Measurements from ENCODE around the gene PPP3CB. TPM values are rescaled to one million over a fixed set of nuclear protein-coding genes. Genes with fewer than 3 reads are reported as not detected.
A peak's percentile ranks its signal among the peaks of the same experiment; 100 is the strongest.

PPP3CB gene
- total RNA-seq = 10 to 100 TPM; 10.9 to 13.6 (median 13.5) TPM
- long read RNA-seq, partial matches to known transcripts = 0 of 1 reads
- long read RNA-seq, other reads (novel, unspliced or antisense) = 1 of 1 reads

DNA sequence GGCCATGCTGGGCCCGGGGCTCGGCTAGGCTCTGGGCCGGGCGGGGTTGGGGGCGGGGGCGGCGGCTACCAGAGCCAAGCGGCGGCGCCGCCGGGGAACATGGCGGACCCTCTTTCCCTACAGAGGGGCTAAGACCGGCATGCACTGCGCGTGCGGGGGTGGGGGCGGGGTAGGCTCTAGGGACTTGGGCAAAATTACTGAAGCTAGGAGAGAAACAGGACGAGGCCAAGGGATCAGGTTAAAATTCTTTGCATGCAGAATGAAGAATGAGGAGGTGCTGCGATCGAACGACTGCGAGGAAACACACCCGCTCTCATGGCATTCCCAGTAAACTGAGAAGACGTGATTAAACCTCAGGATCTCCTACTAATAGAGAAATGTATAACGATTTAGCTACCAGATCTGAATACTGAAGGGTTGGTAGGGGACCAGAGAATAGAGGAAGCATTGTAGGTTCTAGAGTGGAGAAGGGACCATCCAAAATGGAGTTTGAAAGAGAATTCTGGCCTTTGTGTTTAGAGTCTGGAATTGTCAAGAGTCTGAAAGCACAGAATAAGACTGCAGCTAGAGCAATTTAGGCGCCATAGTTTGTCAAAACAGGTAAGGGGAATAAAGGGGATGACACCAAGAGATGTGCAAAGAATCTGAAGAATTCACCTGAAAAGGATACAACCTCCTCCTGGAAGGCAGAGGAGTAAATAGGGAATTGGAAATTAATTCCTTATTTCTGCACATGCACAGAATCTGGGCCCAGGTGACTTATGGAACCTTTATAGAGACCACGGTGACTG is at the start of gene PPP3CB:
TSS of gene PPP3CB (minus strand) at position 141 of the 791 bp plus-strand sequence. CDS start at position 6, 135 bp downstream.
- DNase-seq (peak; percentile 91 to 92 (median 92)), ATAC-seq (peak; percentile 82 to 88 (median 84))
- Histone ChIP-seq H3K4me1 (peaks cover 0 to 18% (median 9%) of the 10 kb centered on the region in 4 donors), H3K36me3 (no peaks in the 10 kb centered on the region), H3K4me3 (peak within 1 kb of the TSS; percentile 73 to 91 (median 85)), H3K27me3 (no peaks in the 10 kb centered on the region), H3K27ac (peak within 1 kb of the TSS; percentile 77 to 90 (median 83)), H3K9me3 (no peaks in the 10 kb centered on the region)
- intact Hi-C loops (cut with DNase I) = loop anchor here in 1 of 2 donors (10.0 kb wide), 1 partner anchor 81 kb away; the partner anchor contains the start of gene ANXA7
- TF ChIP-seq, protein P1, sequence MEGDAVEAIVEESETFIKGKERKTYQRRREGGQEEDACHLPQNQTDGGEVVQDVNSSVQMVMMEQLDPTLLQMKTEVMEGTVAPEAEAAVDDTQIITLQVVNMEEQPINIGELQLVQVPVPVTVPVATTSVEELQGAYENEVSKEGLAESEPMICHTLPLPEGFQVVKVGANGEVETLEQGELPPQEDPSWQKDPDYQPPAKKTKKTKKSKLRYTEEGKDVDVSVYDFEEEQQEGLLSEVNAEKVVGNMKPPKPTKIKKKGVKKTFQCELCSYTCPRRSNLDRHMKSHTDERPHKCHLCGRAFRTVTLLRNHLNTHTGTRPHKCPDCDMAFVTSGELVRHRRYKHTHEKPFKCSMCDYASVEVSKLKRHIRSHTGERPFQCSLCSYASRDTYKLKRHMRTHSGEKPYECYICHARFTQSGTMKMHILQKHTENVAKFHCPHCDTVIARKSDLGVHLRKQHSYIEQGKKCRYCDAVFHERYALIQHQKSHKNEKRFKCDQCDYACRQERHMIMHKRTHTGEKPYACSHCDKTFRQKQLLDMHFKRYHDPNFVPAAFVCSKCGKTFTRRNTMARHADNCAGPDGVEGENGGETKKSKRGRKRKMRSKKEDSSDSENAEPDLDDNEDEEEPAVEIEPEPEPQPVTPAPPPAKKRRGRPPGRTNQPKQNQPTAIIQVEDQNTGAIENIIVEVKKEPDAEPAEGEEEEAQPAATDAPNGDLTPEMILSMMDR (IDR thresholded peaks at IDR 0.05) = no peak
- TF ChIP-seq POLR2A (IDR thresholded peaks at IDR 0.05) = no peak
- WGBS (ENCODE audit: insufficient coverage, low coverage, low lambda C conversion rate, missing lambda C conversion rate) = 9% methylated on average over 15 of the region's 28 CpGs

DNA sequence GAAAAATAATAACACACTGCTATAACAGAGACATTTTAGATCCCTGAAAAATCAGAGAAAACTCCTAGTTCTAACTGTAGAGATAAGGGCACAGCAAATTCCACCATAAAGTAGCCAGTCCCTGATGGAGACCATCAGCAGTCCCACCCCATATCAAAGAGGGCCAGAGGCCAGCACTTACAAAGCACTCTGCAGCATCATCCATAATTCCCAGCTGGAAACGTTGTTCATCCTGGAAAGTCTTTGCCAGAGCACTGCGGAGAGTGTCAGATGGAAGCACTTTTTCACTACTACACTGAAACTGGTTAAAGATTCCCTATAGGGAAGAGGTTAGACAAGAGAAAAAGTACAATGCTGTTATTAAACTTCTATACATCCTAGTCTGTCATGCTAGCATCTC is 49.5 kb upstream of the PPP3CB start:
- Histone ChIP-seq H3K36me3 (no peaks in the 10 kb centered on the region), H3K27me3 (no peaks in the 10 kb centered on the region), H3K27ac (no peak overlapping the region), H3K4me3 (no peak overlapping the region), H3K4me1 (no peaks in the 10 kb centered on the region), H3K9me3 (no peaks in the 10 kb centered on the region)
- no peak for TF ChIP-seq POLR2A (IDR thresholded peaks at IDR 0.05)
- TF ChIP-seq, protein P1 (IDR thresholded peaks at IDR 0.05) = no peak
- 86% methylated on average over 2 of the region's 2 CpGs for WGBS (ENCODE audit: insufficient coverage, low coverage, low lambda C conversion rate, missing lambda C conversion rate)
- ATAC-seq (no peak), DNase-seq (no peak)
- intact Hi-C loops (cut with DNase I) = no loop called here

DNA sequence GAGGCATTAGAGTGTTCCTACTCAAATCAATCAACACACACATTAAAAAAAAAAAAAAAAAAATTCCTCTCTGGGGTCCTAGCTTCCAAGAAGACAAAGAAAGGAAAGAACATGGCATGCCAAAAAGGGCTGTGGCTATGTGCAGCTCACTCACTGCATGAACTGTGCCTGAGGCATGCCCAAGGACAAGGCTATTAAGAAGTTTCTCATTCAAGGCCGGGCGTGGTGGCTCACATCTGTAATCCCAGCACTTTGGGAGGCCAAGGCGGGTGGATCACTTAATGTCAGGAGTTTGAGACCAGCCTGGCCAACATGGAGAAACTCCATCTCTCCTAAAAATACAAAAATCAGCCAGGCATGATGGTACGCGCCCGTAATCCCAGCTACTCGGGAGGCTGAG is 41.9 kb upstream of the PPP3CB start:
- no peaks in the 10 kb centered on the region for H3K36me3 ChIP-seq
- DNase-seq = no peak
- no peak overlapping the region for H3K4me3 ChIP-seq
- 94% methylated on average over 3 of the region's 7 CpGs for WGBS (ENCODE audit: insufficient coverage, low coverage, low lambda C conversion rate, missing lambda C conversion rate)
- H3K27ac ChIP-seq = no peak overlapping the region
- TF ChIP-seq, protein P1 (IDR thresholded peaks at IDR 0.05) = no peak
- no peak for TF ChIP-seq POLR2A (IDR thresholded peaks at IDR 0.05)
- no peaks in the 10 kb centered on the region for H3K4me1 ChIP-seq
- no peak for ATAC-seq
- intact Hi-C loops (cut with DNase I) = no loop called here
- H3K9me3 ChIP-seq = no peaks in the 10 kb centered on the region
- no peaks in the 10 kb centered on the region for H3K27me3 ChIP-seq

DNA sequence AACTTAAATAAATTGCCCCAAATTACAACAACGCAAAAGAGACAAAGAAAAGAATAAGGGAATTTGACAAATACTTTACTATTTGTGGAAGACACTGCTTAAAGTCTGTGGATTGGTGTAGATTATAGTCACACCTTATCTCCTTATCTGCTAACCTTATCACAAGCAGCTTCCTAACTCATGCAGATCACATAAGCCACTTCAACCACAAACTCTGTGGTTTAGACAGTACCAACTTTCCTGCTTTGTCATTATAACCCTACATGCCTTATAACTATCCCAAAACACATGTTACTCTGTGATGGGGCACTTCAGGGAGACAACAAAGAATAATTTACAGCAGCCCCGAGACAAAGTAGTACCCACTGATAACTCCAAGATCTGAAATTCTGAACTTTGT is 41.5 kb upstream of the PPP3CB start:
- 82% methylated on average over 2 of the region's 2 CpGs for WGBS (ENCODE audit: insufficient coverage, low coverage, low lambda C conversion rate, missing lambda C conversion rate)

More for the DNA sequence above, 41.5 kb upstream of the PPP3CB start:
- H3K27ac ChIP-seq = no peak overlapping the region
- H3K36me3 ChIP-seq = no peaks in the 10 kb centered on the region
- no peak overlapping the region for H3K4me3 ChIP-seq
- intact Hi-C loops (cut with DNase I) = no loop called here
- H3K4me1 ChIP-seq = no peaks in the 10 kb centered on the region
- no peaks in the 10 kb centered on the region for H3K27me3 ChIP-seq
- DNase-seq (no peak), ATAC-seq (no peak)
- no peaks in the 10 kb centered on the region for H3K9me3 ChIP-seq
- TF ChIP-seq, protein P1 (IDR thresholded peaks at IDR 0.05) = no peak
- TF ChIP-seq POLR2A (IDR thresholded peaks at IDR 0.05) = no peak
